ENCODE measurements around the gene ABI2.

The ABI2 gene

GRCh38 chr2:203354966-203355365 is 26.8 kb downstream of the ABI2 start:
- no peak overlapping the region for H3K4me3 ChIP-seq (ENCODE audit: low read depth, low read length)
- H3K36me3 ChIP-seq (ENCODE audit: control insufficient read depth in 1 of 2, insufficient read depth in 2 of 2, low read length in 2 of 2) = no peaks in the 10 kb centered on the region
- H2AK5ac ChIP-seq (ENCODE audit: low read length) = no peak overlapping the region
- no peak overlapping the region for H2BK120ac ChIP-seq (ENCODE audit: insufficient read depth, low read length, poor library complexity)
- no peaks in the 10 kb centered on the region for H3K79me1 ChIP-seq (ENCODE audit: low read length)
- H3K4me2 ChIP-seq (ENCODE audit: low read length) = no peak overlapping the region
- H3K9me3 ChIP-seq (ENCODE audit: insufficient read depth, low read depth, low read length) = no peaks in the 10 kb centered on the region
- H3K23ac ChIP-seq (ENCODE audit: low read length) = no peak overlapping the region
- no peaks in the 10 kb centered on the region for H3K4me1 ChIP-seq (ENCODE audit: control insufficient read depth in 1 of 2, insufficient read depth in 2 of 2, low read length in 2 of 2)
- no peak overlapping the region for H2BK12ac ChIP-seq (ENCODE audit: low read length)
- H3K79me2 ChIP-seq (ENCODE audit: control insufficient read depth, insufficient read depth, low read length, poor library complexity) = peaks cover 3% of the 10 kb centered on the region
- DNase-seq = no peak
- no peak overlapping the region for H3K14ac ChIP-seq (ENCODE audit: low read length)
- no peak overlapping the region for H4K8ac ChIP-seq (ENCODE audit: low read depth, low read length)
- H2AFZ ChIP-seq (ENCODE audit: insufficient read depth, low read length, poor library complexity) = no peak overlapping the region
- no peak overlapping the region for H3K4ac ChIP-seq (ENCODE audit: low read depth, low read length)
- no peak overlapping the region for H3K9ac ChIP-seq (ENCODE audit: low read length)
- no peaks in the 10 kb centered on the region for H3K27me3 ChIP-seq (ENCODE audit: insufficient read depth, low read length)
- no CpG with 5 or more reads among the region's 3 CpGs for WGBS (ENCODE audit: extremely low coverage, insufficient coverage, insufficient read length)
- no peak overlapping the region for H4K91ac ChIP-seq (ENCODE audit: low read depth, low read length)
- H4K12ac ChIP-seq (ENCODE audit: low read depth, low read length) = no peak overlapping the region
- no peak overlapping the region for H3K18ac ChIP-seq (ENCODE audit: low read length)
- no peak overlapping the region for H3K27ac ChIP-seq (ENCODE audit: low read depth, low read length)
- H2BK5ac ChIP-seq (ENCODE audit: low read depth, low read length, poor library complexity) = no peak overlapping the region

DNA sequence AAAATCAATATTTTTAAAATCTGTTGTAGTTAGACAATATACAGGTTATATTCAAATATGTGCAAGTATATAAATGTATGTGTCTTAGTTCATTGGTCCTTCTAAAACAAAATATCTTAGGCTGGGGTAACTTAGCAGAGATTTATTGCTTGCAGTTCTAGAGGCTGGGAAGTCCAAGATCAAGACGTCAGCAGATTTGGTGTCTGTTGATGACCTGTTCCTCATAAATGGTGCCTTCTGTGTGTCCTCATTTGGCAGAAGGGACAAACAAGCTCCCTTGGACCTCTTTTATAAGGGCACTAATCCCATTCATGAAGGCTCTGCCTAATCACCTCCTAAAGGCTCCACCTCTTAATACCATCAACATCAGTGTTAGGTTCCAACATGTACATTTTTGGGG is 31.3 kb downstream of the ABI2 start:
- Histone ChIP-seq H3K79me2 (ENCODE audit: control insufficient read depth, insufficient read depth, low read length, poor library complexity) (no peaks in the 10 kb centered on the region), H3K18ac (ENCODE audit: low read length) (no peak overlapping the region), H3K14ac (ENCODE audit: low read length) (no peak overlapping the region), H2BK120ac (ENCODE audit: insufficient read depth, low read length, poor library complexity) (no peak overlapping the region), H3K27ac (ENCODE audit: low read depth, low read length) (no peak overlapping the region), H4K12ac (ENCODE audit: low read depth, low read length) (no peak overlapping the region), H3K4ac (ENCODE audit: low read depth, low read length) (no peak overlapping the region), H2BK5ac (ENCODE audit: low read depth, low read length, poor library complexity) (no peak overlapping the region), H3K4me3 (ENCODE audit: low read depth, low read length) (no peak overlapping the region), H3K4me2 (ENCODE audit: low read length) (no peak overlapping the region), H2AK5ac (ENCODE audit: low read length) (no peak overlapping the region), H3K4me1 (ENCODE audit: control insufficient read depth in 1 of 2, insufficient read depth in 2 of 2, low read length in 2 of 2) (no peaks in the 10 kb centered on the region), H3K79me1 (ENCODE audit: low read length) (no peaks in the 10 kb centered on the region), H3K9me3 (ENCODE audit: insufficient read depth, low read depth, low read length) (no peaks in the 10 kb centered on the region), H3K36me3 (ENCODE audit: control insufficient read depth in 1 of 2, insufficient read depth in 2 of 2, low read length in 2 of 2) (no peaks in the 10 kb centered on the region), H2AFZ (ENCODE audit: insufficient read depth, low read length, poor library complexity) (no peak overlapping the region), H3K9ac (ENCODE audit: low read length) (no peak overlapping the region), H4K91ac (ENCODE audit: low read depth, low read length) (no peak overlapping the region), H4K8ac (ENCODE audit: low read depth, low read length) (no peak overlapping the region), H2BK12ac (ENCODE audit: low read length) (no peak overlapping the region), H3K23ac (ENCODE audit: low read length) (no peak overlapping the region), H3K27me3 (ENCODE audit: insufficient read depth, low read length) (no peaks in the 10 kb centered on the region)
- DNase-seq = no peak
- WGBS (ENCODE audit: extremely low coverage, insufficient coverage, insufficient read length) = no CpG with 5 or more reads among the region's 1 CpG

- Histone ChIP-seq H3K79me1 (ENCODE audit: low read length) (no peaks in the 10 kb centered on the region), H3K27me3 (ENCODE audit: insufficient read depth, low read length) (no peaks in the 10 kb centered on the region), H3K14ac (ENCODE audit: low read length) (no peak overlapping the region)
These were observed 32.7 kb downstream of the ABI2 start for GRCh38 chr2:203360833-203361430.

DNA sequence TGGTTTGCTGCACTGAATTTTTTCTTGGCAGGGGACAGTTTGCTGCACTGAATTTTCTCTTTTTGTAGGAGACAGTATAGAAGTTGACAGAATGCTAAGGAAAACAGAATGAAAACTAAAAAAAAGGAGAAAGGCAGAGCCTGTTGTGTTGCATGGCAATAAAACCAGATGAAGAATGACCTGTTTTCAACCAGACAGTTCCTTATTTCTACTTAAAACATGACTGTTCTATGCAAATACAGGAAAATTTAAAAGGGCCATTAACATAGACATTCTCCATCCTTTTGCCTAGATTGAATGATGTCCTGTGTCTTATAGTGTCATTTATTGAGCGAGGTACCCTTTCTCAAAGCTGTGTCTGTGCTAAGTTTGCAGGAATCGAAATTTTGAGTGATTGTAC is 33.3 kb downstream of the ABI2 start:
- Histone ChIP-seq H2BK12ac (ENCODE audit: low read length) (no peak overlapping the region), H3K9ac (ENCODE audit: low read length) (no peak overlapping the region), H3K27me3 (ENCODE audit: insufficient read depth, low read length) (no peaks in the 10 kb centered on the region), H3K4ac (ENCODE audit: low read depth, low read length) (no peak overlapping the region), H3K23ac (ENCODE audit: low read length) (no peak overlapping the region), H2BK5ac (ENCODE audit: low read depth, low read length, poor library complexity) (no peak overlapping the region), H3K4me3 (ENCODE audit: low read depth, low read length) (no peak overlapping the region), H3K4me2 (ENCODE audit: low read length) (no peak overlapping the region), H3K9me3 (ENCODE audit: insufficient read depth, low read depth, low read length) (no peaks in the 10 kb centered on the region), H3K18ac (ENCODE audit: low read length) (no peak overlapping the region), H4K12ac (ENCODE audit: low read depth, low read length) (no peak overlapping the region), H4K91ac (ENCODE audit: low read depth, low read length) (no peak overlapping the region), H2AK5ac (ENCODE audit: low read length) (no peak overlapping the region), H3K79me2 (ENCODE audit: control insufficient read depth, insufficient read depth, low read length, poor library complexity) (no peaks in the 10 kb centered on the region), H3K14ac (ENCODE audit: low read length) (no peak overlapping the region), H3K79me1 (ENCODE audit: low read length) (no peaks in the 10 kb centered on the region), H3K36me3 (ENCODE audit: control insufficient read depth in 1 of 2, insufficient read depth in 2 of 2, low read length in 2 of 2) (no peaks in the 10 kb centered on the region), H4K8ac (ENCODE audit: low read depth, low read length) (no peak overlapping the region), H2AFZ (ENCODE audit: insufficient read depth, low read length, poor library complexity) (no peak overlapping the region), H3K4me1 (ENCODE audit: control insufficient read depth in 1 of 2, insufficient read depth in 2 of 2, low read length in 2 of 2) (no peaks in the 10 kb centered on the region), H2BK120ac (ENCODE audit: insufficient read depth, low read length, poor library complexity) (no peak overlapping the region), H3K27ac (ENCODE audit: low read depth, low read length) (no peak overlapping the region)
- WGBS (ENCODE audit: extremely low coverage, insufficient coverage, insufficient read length) = no CpG with 5 or more reads among the region's 2 CpGs
- no peak for DNase-seq

More at GRCh38 chr2:203360833-203361430, 32.7 kb downstream of the ABI2 start:
- no peaks in the 10 kb centered on the region for H3K4me1 ChIP-seq (ENCODE audit: control insufficient read depth in 1 of 2, insufficient read depth in 2 of 2, low read length in 2 of 2)
- H3K4ac ChIP-seq (ENCODE audit: low read depth, low read length) = no peak overlapping the region
- no peak overlapping the region for H2AK5ac ChIP-seq (ENCODE audit: low read length)
- no peak overlapping the region for H3K18ac ChIP-seq (ENCODE audit: low read length)
- H3K27ac ChIP-seq (ENCODE audit: low read depth, low read length) = no peak overlapping the region
- H2BK12ac ChIP-seq (ENCODE audit: low read length) = no peak overlapping the region
- H3K4me2 ChIP-seq (ENCODE audit: low read length) = no peak overlapping the region
- no peak for DNase-seq
- no peak overlapping the region for H3K23ac ChIP-seq (ENCODE audit: low read length)
- H3K4me3 ChIP-seq (ENCODE audit: low read depth, low read length) = no peak overlapping the region
- H2BK5ac ChIP-seq (ENCODE audit: low read depth, low read length, poor library complexity) = no peak overlapping the region
- no peaks in the 10 kb centered on the region for H3K79me2 ChIP-seq (ENCODE audit: control insufficient read depth, insufficient read depth, low read length, poor library complexity)
- no peak overlapping the region for H4K91ac ChIP-seq (ENCODE audit: low read depth, low read length)
- no peak overlapping the region for H2AFZ ChIP-seq (ENCODE audit: insufficient read depth, low read length, poor library complexity)
- no peaks in the 10 kb centered on the region for H3K9me3 ChIP-seq (ENCODE audit: insufficient read depth, low read depth, low read length)
- no peaks in the 10 kb centered on the region for H3K36me3 ChIP-seq (ENCODE audit: control insufficient read depth in 1 of 2, insufficient read depth in 2 of 2, low read length in 2 of 2)
- no peak overlapping the region for H4K8ac ChIP-seq (ENCODE audit: low read depth, low read length)
- no peak overlapping the region for H2BK120ac ChIP-seq (ENCODE audit: insufficient read depth, low read length, poor library complexity)
- H4K12ac ChIP-seq (ENCODE audit: low read depth, low read length) = no peak overlapping the region
- no CpG with 5 or more reads among the region's 3 CpGs for WGBS (ENCODE audit: extremely low coverage, insufficient coverage, insufficient read length)
- no peak overlapping the region for H3K9ac ChIP-seq (ENCODE audit: low read length)
